ENCODE data around the gene KRTAP23-1.

DNA sequence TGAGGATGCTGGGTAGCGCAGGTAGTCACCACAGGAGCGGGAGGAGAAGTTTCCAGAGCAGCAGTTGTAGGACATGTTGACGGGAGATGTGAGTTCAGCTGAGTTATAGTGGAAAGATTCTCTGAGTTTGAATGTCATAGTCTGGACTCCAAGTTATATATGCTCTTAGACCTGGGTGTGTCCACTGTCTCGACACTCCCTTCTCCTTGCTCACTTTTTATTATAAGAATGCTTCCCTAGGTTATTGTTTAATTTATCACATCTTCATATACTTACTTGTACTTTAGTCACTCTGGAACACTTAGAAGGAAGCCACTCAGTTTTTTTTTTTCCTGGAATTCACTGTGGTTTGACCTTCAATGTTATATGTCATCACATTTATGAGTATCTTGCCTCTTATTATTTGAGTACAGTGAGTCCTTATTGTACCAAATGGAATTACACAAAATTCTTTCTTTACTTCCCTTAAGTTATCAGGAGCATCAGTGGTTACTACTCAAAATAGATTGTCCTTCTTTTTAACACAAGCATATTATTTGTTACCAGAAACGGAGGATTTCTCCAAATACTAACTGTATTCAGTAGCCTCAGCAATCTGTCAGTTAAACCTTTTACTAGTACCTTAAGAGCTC lies 23.8 kb upstream of the KRTAP23-1 start, which contains the start of gene KRTAP13-2:
- no peak for TF ChIP-seq CTCF (IDR thresholded peaks at IDR 0.05)
- TF ChIP-seq POLR2AphosphoS5 (IDR thresholded peaks at IDR 0.05; ENCODE audit: insufficient read depth in 1 of 2, low read depth in 1 of 2), result no peak
- no peak for TF ChIP-seq POLR2A (IDR thresholded peaks at IDR 0.05)
